GM12801 (cell line): Measurements from ENCODE around the gene ZNF227.

Experiments
- TF ChIP-seq, protein P1 (sequence below): IDR thresholded peaks from one replicate; pipeline ENCODE4 v1.5.1; 2011; ENCODE audit warnings: control low read depth; ENCODE audit not compliant: insufficient read length; ENCODE audit errors: extremely low read depth

The ZNF227 gene

DNA sequence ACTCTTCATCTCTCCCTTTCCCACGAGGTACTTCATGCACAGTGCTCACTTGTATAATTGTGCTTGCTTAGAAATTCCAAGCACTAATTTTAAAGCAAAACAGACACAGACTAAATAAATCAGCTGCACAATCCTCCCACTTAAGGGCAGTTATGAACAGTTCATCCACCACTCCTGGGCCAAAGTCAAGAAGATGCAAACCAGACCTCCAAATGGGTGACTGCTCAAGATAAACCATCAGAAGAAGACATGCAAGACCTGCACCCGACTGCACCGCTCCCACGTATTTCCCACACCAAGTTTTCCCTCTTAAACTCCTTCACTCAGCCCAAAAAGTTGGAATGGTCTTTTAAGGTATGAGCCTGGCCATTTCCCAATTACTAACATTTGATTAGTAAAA, 72.6 kb downstream of the ZNF227 start:
- TF ChIP-seq, protein P1, sequence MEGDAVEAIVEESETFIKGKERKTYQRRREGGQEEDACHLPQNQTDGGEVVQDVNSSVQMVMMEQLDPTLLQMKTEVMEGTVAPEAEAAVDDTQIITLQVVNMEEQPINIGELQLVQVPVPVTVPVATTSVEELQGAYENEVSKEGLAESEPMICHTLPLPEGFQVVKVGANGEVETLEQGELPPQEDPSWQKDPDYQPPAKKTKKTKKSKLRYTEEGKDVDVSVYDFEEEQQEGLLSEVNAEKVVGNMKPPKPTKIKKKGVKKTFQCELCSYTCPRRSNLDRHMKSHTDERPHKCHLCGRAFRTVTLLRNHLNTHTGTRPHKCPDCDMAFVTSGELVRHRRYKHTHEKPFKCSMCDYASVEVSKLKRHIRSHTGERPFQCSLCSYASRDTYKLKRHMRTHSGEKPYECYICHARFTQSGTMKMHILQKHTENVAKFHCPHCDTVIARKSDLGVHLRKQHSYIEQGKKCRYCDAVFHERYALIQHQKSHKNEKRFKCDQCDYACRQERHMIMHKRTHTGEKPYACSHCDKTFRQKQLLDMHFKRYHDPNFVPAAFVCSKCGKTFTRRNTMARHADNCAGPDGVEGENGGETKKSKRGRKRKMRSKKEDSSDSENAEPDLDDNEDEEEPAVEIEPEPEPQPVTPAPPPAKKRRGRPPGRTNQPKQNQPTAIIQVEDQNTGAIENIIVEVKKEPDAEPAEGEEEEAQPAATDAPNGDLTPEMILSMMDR = no peak
